Keratinocyte (primary cell): ENCODE results near the gene SNRK.

Source experiments
- CTCF ChIP-seq, 3 experiments: IDR thresholded peaks in 1 of 3; conservative IDR thresholded peaks in 1 of 3; optimal IDR thresholded peaks in 1 of 3; 2 replicates in 2 of 3; 3 replicates in 1 of 3; pipeline versions ENCODE3 to v1.5.1; 2011; ENCODE audit warnings: low read length in 3 of 3, mild to moderate bottlenecking in 3 of 3, moderate library complexity in 2 of 3, control low read depth in 1 of 3, inconsistent platforms in 1 of 3; ENCODE audit not compliant: insufficient read depth in 2 of 3; ENCODE audit errors: extremely low read depth in 1 of 3
- EZH2 ChIP-seq: IDR thresholded peaks from one replicate; pipeline ENCODE4 v1.6.1; 2012; ENCODE audit warnings: inconsistent platforms, mild to moderate bottlenecking, low read length, moderate library complexity

- TF ChIP-seq CTCF (optimal IDR thresholded peaks at IDR 0.05 in 1 of 3, IDR thresholded peaks at IDR 0.05 in 1 of 3, conservative IDR thresholded peaks at IDR 0.05 in 1 of 3; ENCODE audit: extremely low read depth in 1 of 3, insufficient read depth in 2 of 3, low read length in 3 of 3) (no peak), EZH2 (no peak)
These were observed 75.8 kb downstream of the SNRK start for GRCh38 chr3:43362183-43362582.
